Fibroblast of villous mesenchyme (primary cell): ENCODE data around the gene DCTN5. TPM values are rescaled to one million over a fixed set of nuclear protein-coding genes. Genes with fewer than 3 reads are reported as not detected.

Experiments
- DNase-seq: peaks from one replicate; pipeline ENCODE4 v3.0.0-alpha.2; 2010; ENCODE audit warnings: low read depth
- H3K4me3 ChIP-seq: 2 replicates; pipeline ENCODE4 v1.5.1; 2011; ENCODE audit warnings: low read depth, mild to moderate bottlenecking, low read length
- total RNA-seq: library from RNA; depleted of rRNA; stranded (reverse); fragments of >200 nt; gene quantifications from 2 replicates; pipeline ENCODE4 v1.2.3, GENCODE V29; 2012
- TF ChIP-seq, protein P1 (sequence below): IDR thresholded peaks from 2 replicates; pipeline ENCODE4 v1.5.1; 2012; ENCODE audit warnings: low read depth, mild to moderate bottlenecking, low read length; ENCODE audit not compliant: insufficient read depth

The DCTN5 gene
- total RNA-seq, 1 donor: 47.1 TPM

DNA sequence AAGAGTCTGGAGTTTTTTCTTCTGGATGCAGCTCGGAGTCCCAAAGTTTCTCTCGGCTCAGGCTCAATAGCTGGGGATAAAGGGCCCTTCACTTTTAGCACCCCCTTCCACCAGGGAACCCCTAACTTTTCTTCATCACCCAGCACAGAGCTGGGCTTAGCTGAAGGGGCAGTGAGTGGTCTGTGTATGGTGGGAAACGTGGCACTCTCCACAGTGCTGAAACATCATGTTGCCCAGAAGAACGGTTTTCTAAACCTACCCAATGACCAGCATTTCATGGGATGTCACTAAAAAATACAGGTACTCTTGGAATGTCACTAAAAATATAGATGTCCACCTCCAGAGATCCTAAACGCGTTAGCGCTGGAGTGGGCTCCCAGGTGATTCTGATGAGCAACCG is 59.8 kb downstream of the DCTN5 start:
- no peak for DNase-seq
- no peak overlapping the region for H3K4me3 ChIP-seq
- TF ChIP-seq, protein P1, sequence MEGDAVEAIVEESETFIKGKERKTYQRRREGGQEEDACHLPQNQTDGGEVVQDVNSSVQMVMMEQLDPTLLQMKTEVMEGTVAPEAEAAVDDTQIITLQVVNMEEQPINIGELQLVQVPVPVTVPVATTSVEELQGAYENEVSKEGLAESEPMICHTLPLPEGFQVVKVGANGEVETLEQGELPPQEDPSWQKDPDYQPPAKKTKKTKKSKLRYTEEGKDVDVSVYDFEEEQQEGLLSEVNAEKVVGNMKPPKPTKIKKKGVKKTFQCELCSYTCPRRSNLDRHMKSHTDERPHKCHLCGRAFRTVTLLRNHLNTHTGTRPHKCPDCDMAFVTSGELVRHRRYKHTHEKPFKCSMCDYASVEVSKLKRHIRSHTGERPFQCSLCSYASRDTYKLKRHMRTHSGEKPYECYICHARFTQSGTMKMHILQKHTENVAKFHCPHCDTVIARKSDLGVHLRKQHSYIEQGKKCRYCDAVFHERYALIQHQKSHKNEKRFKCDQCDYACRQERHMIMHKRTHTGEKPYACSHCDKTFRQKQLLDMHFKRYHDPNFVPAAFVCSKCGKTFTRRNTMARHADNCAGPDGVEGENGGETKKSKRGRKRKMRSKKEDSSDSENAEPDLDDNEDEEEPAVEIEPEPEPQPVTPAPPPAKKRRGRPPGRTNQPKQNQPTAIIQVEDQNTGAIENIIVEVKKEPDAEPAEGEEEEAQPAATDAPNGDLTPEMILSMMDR: no peak

DNA sequence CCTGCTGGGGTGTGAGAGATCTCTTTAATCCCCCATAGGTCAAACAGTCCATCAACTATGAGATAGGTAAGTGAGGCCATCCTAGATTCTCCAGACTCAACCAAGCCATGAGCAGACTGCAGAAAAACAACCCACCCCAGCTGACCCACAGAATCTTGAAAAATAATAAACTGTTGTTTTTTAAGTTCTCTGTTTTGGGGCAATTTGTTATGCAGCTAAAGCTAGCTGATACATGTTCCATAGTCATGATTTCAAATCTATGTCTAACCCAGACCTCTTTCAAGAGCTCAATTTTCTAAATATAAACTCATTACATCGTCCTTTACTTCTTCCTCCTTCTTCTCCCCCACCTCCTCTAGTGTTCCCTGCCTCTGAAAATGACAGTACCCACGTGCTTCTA is 61.7 kb downstream of the DCTN5 start:
- H3K4me3 ChIP-seq: no peak overlapping the region
- no peak for DNase-seq
- TF ChIP-seq, protein P1: no peak

DNA sequence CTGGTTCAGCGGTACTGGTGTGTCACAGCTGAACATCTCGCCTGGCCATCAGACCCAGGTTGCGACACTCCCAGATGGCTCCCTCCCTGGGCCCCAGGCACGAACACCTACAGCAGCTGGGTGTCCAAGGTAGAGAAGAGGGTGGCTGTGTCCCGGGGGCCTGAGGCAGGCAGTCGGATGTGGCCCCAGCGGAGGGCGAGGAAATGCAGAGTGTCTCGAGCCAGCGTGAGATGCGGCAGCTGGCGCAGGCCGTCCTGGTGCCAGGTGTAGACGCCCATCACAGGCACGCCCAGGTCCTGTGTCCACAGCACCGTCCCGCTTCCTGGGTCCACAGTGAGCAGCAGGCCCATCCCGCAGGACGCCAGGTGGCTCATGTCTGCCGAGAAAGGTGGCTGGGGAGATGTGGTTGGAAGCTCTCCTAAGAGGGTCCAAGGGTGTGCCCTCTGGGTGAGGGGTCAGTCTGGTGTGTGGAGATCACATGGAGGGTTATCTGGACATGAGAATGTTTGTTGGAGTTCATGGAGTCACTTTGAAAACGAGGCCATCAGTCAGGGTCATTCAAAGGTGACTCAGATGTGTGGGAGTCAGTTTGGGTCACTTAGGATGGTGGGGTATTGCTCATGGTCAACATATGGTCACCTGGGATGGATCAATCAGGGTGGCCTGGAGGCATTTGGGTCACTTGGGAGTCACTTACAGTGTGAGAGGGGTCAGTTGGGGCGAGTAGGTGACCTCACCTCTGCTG is 63.7 kb downstream of the DCTN5 start:
- DNase-seq: no peak
- TF ChIP-seq, protein P1: no peak

DNA sequence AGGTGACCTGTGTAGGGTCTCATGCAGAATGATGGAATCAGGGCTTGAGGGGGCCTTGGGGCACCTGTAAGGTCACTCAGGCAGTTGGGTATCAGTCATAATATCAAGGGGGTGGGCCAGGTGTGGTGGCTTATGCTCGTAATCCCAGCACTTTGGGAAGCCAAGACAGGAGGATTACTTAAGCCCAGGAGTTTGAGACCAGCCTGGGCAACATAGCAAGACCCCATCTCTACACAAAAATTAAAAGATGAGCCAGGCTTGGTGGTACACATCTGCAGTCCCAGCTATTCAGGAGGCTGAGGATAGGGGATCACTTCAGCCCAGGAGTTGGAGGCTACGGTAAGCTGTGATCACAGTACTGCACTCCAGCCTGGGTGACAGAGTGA is 64.2 kb downstream of the DCTN5 start:
- TF ChIP-seq, protein P1: no peak
- H3K4me3 ChIP-seq: no peak overlapping the region

More for the DNA sequence above, 63.7 kb downstream of the DCTN5 start:
- H3K4me3 ChIP-seq: no peak overlapping the region

DNA sequence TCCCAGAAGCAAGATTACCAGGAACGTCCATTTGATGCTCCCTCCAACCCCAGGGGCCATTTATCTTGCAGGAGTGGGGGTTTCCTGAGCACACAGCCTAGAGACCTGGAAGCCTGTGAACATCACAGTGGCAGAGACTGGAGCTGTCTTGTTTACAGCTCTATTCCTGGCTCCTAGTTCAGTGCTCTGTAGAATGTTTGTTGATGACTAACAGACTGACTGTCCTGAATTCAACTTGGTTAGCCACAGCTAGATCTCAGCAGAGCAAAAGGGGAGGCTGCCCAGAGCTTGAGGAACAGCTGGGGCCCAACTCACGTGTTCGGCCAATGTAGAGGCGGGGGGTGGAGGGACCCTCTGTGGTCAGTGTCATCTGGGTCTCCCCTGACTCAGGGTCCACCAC is 65.2 kb downstream of the DCTN5 start:
- no peak overlapping the region for H3K4me3 ChIP-seq
- TF ChIP-seq, protein P1: no peak
- DNase-seq: no peak

More for the DNA sequence above, 64.2 kb downstream of the DCTN5 start:
- DNase-seq: no peak

DNA sequence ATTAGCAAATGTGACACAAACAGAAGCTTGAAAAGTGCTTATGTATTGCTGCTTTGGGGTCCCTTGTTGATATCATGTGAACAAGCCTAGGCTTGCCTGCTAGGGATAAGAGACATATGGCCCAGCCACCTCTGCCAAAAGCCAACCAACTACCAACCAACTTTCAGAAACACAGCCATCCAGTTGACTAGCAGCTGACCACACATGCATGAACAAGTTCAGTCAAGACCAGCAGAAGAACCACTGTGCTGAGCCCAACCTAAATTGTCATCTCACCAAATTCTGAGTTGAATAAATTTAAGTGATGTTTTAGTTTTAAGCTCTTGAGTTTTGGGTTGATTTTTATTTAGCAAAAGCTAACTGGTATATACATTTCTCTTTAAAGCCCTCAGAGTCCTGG is 68.3 kb downstream of the DCTN5 start:
- no peak overlapping the region for H3K4me3 ChIP-seq
- TF ChIP-seq, protein P1: no peak
- no peak for DNase-seq

GRCh38 chr16:23710008-23710407 is 68.7 kb downstream of the DCTN5 start:
- TF ChIP-seq, protein P1: no peak
- no peak for DNase-seq
- no peak overlapping the region for H3K4me3 ChIP-seq
